IMR-90 (cell line): Measurements from ENCODE around the gene TSR1. TPM values are rescaled to one million over a fixed set of nuclear protein-coding genes. Genes with fewer than 3 reads are reported as not detected.

ENCODE experiments used
- ATAC-seq: fragments of 200-7000 bp; cut with Tn5 transposase; 2 replicates; pipeline ENCODE4 v1.9.1; 2020; ENCODE audit warnings: low read depth, mild to moderate bottlenecking, moderate library complexity
- BruUV-seq: library from RNA; stranded (reverse); fragments of 400-500 nt; replicated peaks from 2 replicates; lab custom pipeline; 2021; lab: Mats Ljungman, UMichigan
- CTCF ChIA-PET: fragments of 300-600 bp; formaldehyde crosslinking; extraction: SDS; loops from one replicate; lab custom pipeline; 2021; ENCODE audit warnings: antibody characterized with exemption; lab: Yijun Ruan, JAX
- POLR2A ChIA-PET: fragments of 300-600 bp; sonication (Branson Sonifier 250); formaldehyde crosslinking; loops from one replicate; lab custom pipeline; 2022; ENCODE audit warnings: antibody characterized with exemption; ENCODE audit not compliant: unreplicated experiment; lab: Charles Lee
- DNase-seq: peaks from one replicate; pipeline ENCODE4 v3.0.0; 2013
- H2AFZ ChIP-seq: replicated peaks from 2 replicates; pipeline ENCODE3; 2013; ENCODE audit warnings: low read length, mild to moderate bottlenecking; ENCODE audit not compliant: poor library complexity
- H2AK5ac ChIP-seq: 2 replicates; pipeline ENCODE4 v1.6.1; 2013; ENCODE audit warnings: low read depth, low read length, inconsistent platforms
- H2AK9ac ChIP-seq: replicated peaks from 2 replicates; pipeline ENCODE3; 2013; ENCODE audit warnings: mild to moderate bottlenecking, low read depth, low read length, moderate library complexity; ENCODE audit not compliant: poor library complexity
- H2BK120ac ChIP-seq: 2 replicates; pipeline ENCODE4 v1.6.1; 2013; ENCODE audit warnings: low read depth, low read length, inconsistent platforms
- H2BK15ac ChIP-seq: 3 replicates; pipeline ENCODE4 v1.6.1; 2013; ENCODE audit warnings: low read depth, low read length, inconsistent platforms
- H2BK20ac ChIP-seq: 2 replicates; pipeline ENCODE4 v1.6.1; 2013; ENCODE audit warnings: low read depth, mild to moderate bottlenecking, inconsistent platforms, low read length, moderate library complexity
- H2BK5ac ChIP-seq: 2 replicates; pipeline ENCODE4 v1.6.1; 2013; ENCODE audit warnings: mild to moderate bottlenecking, low read depth, low read length, inconsistent platforms; ENCODE audit not compliant: poor library complexity, severe bottlenecking
- H3K14ac ChIP-seq: replicated peaks from 2 replicates; pipeline ENCODE4 v1.6.1; 2013; ENCODE audit warnings: low read depth, low read length, inconsistent platforms
- H3K18ac ChIP-seq: 2 replicates; pipeline ENCODE4 v1.6.1; 2013; ENCODE audit warnings: low read depth, low read length, control low read depth
- H3K23ac ChIP-seq: 2 replicates; pipeline ENCODE4 v1.6.1; 2013; ENCODE audit warnings: low read depth, low read length, inconsistent platforms
- H3K27ac ChIP-seq: 2 replicates; pipeline ENCODE4 v1.5.1; 2013; ENCODE audit warnings: mild to moderate bottlenecking, control low read depth, low read length; ENCODE audit not compliant: insufficient read depth
- H3K27me3 ChIP-seq: 2 replicates; pipeline ENCODE4 v1.6.1; 2013; ENCODE audit warnings: low read length; ENCODE audit not compliant: control insufficient read depth, insufficient read depth
- H3K36me3 ChIP-seq: 2 replicates; pipeline ENCODE4 v1.6.1; 2013; ENCODE audit warnings: low read length, mixed read lengths; ENCODE audit not compliant: control insufficient read depth, insufficient read depth
- H3K4ac ChIP-seq: 2 replicates; pipeline ENCODE4 v1.6.1; 2013; ENCODE audit warnings: low read depth, low read length, inconsistent platforms
- H3K4me1 ChIP-seq: 2 replicates; pipeline ENCODE4 v1.6.1; 2013; ENCODE audit warnings: low read length, mixed read lengths; ENCODE audit not compliant: control insufficient read depth, insufficient read depth
- H3K4me2 ChIP-seq: 2 replicates; pipeline ENCODE4 v1.6.1; 2013; ENCODE audit warnings: low read depth, mild to moderate bottlenecking, control low read depth, low read length, moderate library complexity
- H3K4me3 ChIP-seq: 2 replicates; pipeline ENCODE4 v1.5.1; 2013; ENCODE audit warnings: low read depth, mild to moderate bottlenecking, control low read depth, low read length, moderate library complexity; ENCODE audit not compliant: insufficient read depth
- H3K56ac ChIP-seq: 2 replicates; pipeline ENCODE4 v1.6.1; 2013; ENCODE audit warnings: low read length, inconsistent platforms; ENCODE audit not compliant: insufficient read depth; ENCODE audit errors: extremely low read depth
- H3K79me1 ChIP-seq, 2 experiments: 2 replicates each; pipeline ENCODE4 v1.6.1; 2013; ENCODE audit warnings: low read length in 2 of 2, inconsistent platforms in 1 of 2, low read depth in 1 of 2
- H3K9ac ChIP-seq: 2 replicates; pipeline ENCODE4 v1.6.1; 2013; ENCODE audit warnings: low read depth, low read length, control low read depth
- H3K9me1 ChIP-seq: 2 replicates; pipeline ENCODE4 v1.6.1; 2013; ENCODE audit warnings: low read length, inconsistent platforms; ENCODE audit not compliant: insufficient read depth
- H3K9me3 ChIP-seq: 2 replicates; pipeline ENCODE4 v1.6.1; 2013; ENCODE audit warnings: low read length; ENCODE audit not compliant: control insufficient read depth, insufficient read depth
- H4K20me1 ChIP-seq: 2 replicates; pipeline ENCODE4 v1.6.1; 2013; ENCODE audit warnings: low read length, inconsistent platforms; ENCODE audit not compliant: insufficient read depth
- H4K5ac ChIP-seq: 2 replicates; pipeline ENCODE4 v1.6.1; 2013; ENCODE audit warnings: mild to moderate bottlenecking, low read depth, low read length, control low read depth
- H4K8ac ChIP-seq, 2 experiments: 2 replicates each; pipeline ENCODE4 v1.6.1; 2013; ENCODE audit warnings: low read depth in 2 of 2, low read length in 2 of 2, control low read depth in 1 of 2, inconsistent platforms in 1 of 2
- H4K91ac ChIP-seq: 2 replicates; pipeline ENCODE4 v1.6.1; 2013; ENCODE audit warnings: low read depth, low read length, inconsistent platforms; ENCODE audit not compliant: insufficient read depth
- BHLHE40 ChIP-seq: fragments of 150-350 bp; IDR thresholded peaks from 2 replicates; pipeline ENCODE4 v1.6.1; 2016; ENCODE audit warnings: mild to moderate bottlenecking, low read depth, low read length
- CHD1 ChIP-seq: IDR thresholded peaks from 2 replicates; pipeline ENCODE4 v1.6.1; 2012; ENCODE audit warnings: low read depth, low read length, improper control_type of control experiment
- MAFK ChIP-seq: IDR thresholded peaks from 2 replicates; pipeline ENCODE4 v1.6.1; 2012; ENCODE audit warnings: low read depth, low read length, improper control_type of control experiment
- MAZ ChIP-seq: IDR thresholded peaks from 2 replicates; pipeline ENCODE4 v1.6.1; 2012; ENCODE audit warnings: low read depth, mild to moderate bottlenecking, low read length, improper control_type of control experiment, moderate library complexity, borderline replicate concordance
- POLR2A ChIP-seq: IDR thresholded peaks from 2 replicates; pipeline ENCODE4 v1.6.1; 2012; ENCODE audit warnings: mild to moderate bottlenecking, low read depth, low read length
- RAD21 ChIP-seq: IDR thresholded peaks from 2 replicates; pipeline ENCODE4 v1.6.1; 2012; ENCODE audit warnings: low read length, improper control_type of control experiment
- RCOR1 ChIP-seq: IDR thresholded peaks from 2 replicates; pipeline ENCODE4 v1.6.1; 2012; ENCODE audit warnings: mild to moderate bottlenecking, low read length, improper control_type of control experiment; ENCODE audit not compliant: insufficient replicate concordance
- SMC3 ChIP-seq: fragments of 150-350 bp; IDR thresholded peaks from 2 replicates; pipeline ENCODE4 v1.6.1; 2016; ENCODE audit warnings: low read depth, mild to moderate bottlenecking, antibody characterized with exemption, low read length, moderate library complexity
- WGBS, 2 experiments: methylation state at CpG; one replicate each; pipeline versions ENCODE4 v1.1.5 to v1.1.7; 2013; ENCODE audit warnings: missing lambda C conversion rate in 2 of 2; ENCODE audit not compliant: insufficient read length in 1 of 2; ENCODE audit errors: extremely low coverage in 2 of 2; 5-methylcytosine and 5-hydroxymethylcytosine counted together
- dilution Hi-C: fragments of 300-500 bp; cut with HindIII; formaldehyde crosslinking; loops from one replicate; pipeline ENCODE4 v1.14.3; 2018; ENCODE audit warnings: low sequenced_read_pairs; ENCODE audit not compliant: unreplicated experiment
- in situ Hi-C: fragments of 300-500 bp; cut with MboI; formaldehyde crosslinking; loops from 3 replicates; pipeline ENCODE4 v1.14.3; 2019; ENCODE audit warnings: low sequenced_read_pairs, inconsistent platforms, mixed read lengths
- intact Hi-C: fragments of 100-400 bp; cut with micrococcal nuclease; formaldehyde crosslinking; loops from 2 replicates; pipeline ENCODE4 v1.10.0; 2022
- polyA plus RNA-seq, 3 experiments: library from polyadenylated mRNA; depleted of rRNA; stranded (reverse); fragments of >200 nt; gene quantifications; 2 replicates each; pipeline ENCODE4 v1.2.3, GENCODE V29; 2012; ENCODE audit warnings: low replicate concordance in 1 of 3
- total RNA-seq: library from RNA; depleted of rRNA; stranded (reverse); fragments of >200 nt; gene quantifications from 2 replicates; pipeline ENCODE4 v1.2.3, GENCODE V29; 2012
- TF ChIP-seq, protein P1 (sequence below): conservative IDR thresholded peaks from 2 replicates; pipeline ENCODE4 v1.5.1; 2012; ENCODE audit warnings: mild to moderate bottlenecking, low read depth, low read length, improper control_type of control experiment

TSR1 gene
- total and polyA plus RNA-seq, 2 of the 4 experiments (the other 2 are of a cell fraction): 22.6 to 72.6 TPM

DNA sequence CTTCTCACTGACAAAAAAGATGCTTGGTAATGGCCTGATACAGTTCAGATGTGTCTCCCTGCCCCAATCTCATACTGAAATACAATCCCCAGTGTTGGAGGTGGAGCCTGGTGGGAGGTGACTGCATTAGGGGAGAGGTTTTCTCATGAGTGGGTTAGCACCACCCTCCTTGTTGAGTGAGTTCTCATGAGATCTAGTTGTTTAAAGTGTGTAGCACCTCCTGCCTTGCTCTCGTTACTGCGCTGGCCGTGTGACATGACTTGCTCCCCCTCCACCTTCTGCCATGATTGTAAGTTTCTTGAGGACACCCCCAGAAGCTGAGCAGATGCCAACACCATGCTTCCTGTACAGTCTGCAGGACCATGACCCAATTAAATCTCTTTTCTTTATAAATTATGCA is 5.0 kb downstream of the TSR1 start:
- ChIA-PET POLR2A (no interaction called here), CTCF (no interaction called here)
- H3K9me3 ChIP-seq: no peaks in the 10 kb centered on the region
- WGBS, 2 experiments: no CpG with 5 or more reads among the region's 3 CpGs
- H3K56ac ChIP-seq: no peak overlapping the region
- no peak overlapping the region for H3K4me3 ChIP-seq
- H3K4ac ChIP-seq: no peak overlapping the region
- H3K4me1 ChIP-seq: peaks cover 2% of the 10 kb centered on the region
- in situ Hi-C loops: no loop called here
- H3K79me1 ChIP-seq: peaks cover 38 to 55% of the 10 kb centered on the region in 2 experiments
- peaks cover 2% of the 10 kb centered on the region; the same call in 1 of the 2 replicates for H3K9me1 ChIP-seq
- H4K8ac ChIP-seq: no peak overlapping the region
- no peak overlapping the region for H2BK5ac ChIP-seq
- H3K23ac ChIP-seq: no peak overlapping the region
- H3K27ac ChIP-seq: no peak overlapping the region
- H2BK15ac ChIP-seq: no peak overlapping the region
- no peak overlapping the region for H3K14ac ChIP-seq
- H4K5ac ChIP-seq: no peak overlapping the region
- dilution Hi-C loops: no loop called here
- no peak overlapping the region for H2BK20ac ChIP-seq
- ATAC-seq: no peak
- H2AK5ac ChIP-seq: no peak overlapping the region
- no peak overlapping the region for H3K18ac ChIP-seq
- H4K91ac ChIP-seq: no peak overlapping the region
- H2AFZ ChIP-seq: no peak overlapping the region
- H3K9ac ChIP-seq: no peak overlapping the region
- peaks cover 12% of the 10 kb centered on the region; the same call in 1 of the 2 replicates for H4K20me1 ChIP-seq
- H2BK120ac ChIP-seq: no peak overlapping the region
- intact Hi-C loops: no loop called here
- no peak overlapping the region for H3K4me2 ChIP-seq
- H2AK9ac ChIP-seq: no peak overlapping the region
- TF ChIP-seq MAFK (no peak), SMC3 (no peak), POLR2A (no peak), RAD21 (no peak), MAZ (no peak), BHLHE40 (no peak), RCOR1 (no peak), CHD1 (no peak)
- TF ChIP-seq, protein P1, sequence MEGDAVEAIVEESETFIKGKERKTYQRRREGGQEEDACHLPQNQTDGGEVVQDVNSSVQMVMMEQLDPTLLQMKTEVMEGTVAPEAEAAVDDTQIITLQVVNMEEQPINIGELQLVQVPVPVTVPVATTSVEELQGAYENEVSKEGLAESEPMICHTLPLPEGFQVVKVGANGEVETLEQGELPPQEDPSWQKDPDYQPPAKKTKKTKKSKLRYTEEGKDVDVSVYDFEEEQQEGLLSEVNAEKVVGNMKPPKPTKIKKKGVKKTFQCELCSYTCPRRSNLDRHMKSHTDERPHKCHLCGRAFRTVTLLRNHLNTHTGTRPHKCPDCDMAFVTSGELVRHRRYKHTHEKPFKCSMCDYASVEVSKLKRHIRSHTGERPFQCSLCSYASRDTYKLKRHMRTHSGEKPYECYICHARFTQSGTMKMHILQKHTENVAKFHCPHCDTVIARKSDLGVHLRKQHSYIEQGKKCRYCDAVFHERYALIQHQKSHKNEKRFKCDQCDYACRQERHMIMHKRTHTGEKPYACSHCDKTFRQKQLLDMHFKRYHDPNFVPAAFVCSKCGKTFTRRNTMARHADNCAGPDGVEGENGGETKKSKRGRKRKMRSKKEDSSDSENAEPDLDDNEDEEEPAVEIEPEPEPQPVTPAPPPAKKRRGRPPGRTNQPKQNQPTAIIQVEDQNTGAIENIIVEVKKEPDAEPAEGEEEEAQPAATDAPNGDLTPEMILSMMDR: no peak
- H3K36me3 ChIP-seq: peaks cover 51% of the 10 kb centered on the region
- no peak for DNase-seq
- H3K27me3 ChIP-seq: no peaks in the 10 kb centered on the region
- BruUV-seq: no TSS peak
